RWPE1 (cell line): Measurements from ENCODE around the gene RAB40A.
"Not testable (repeated sequence)": the region's sequence is repeated elsewhere in the genome, so short reads cannot be mapped to it uniquely, and the experiment has no call there.

Source experiments
- CTCF ChIA-PET: fragments of 350-600 bp; sonication (Branson Sonifier 250); formaldehyde crosslinking; extraction: SDS; loops from one replicate; lab custom pipeline; 2021; lab: Yijun Ruan, JAX
- POLR2A ChIA-PET: fragments of 400-600 bp; formaldehyde crosslinking; extraction: SDS; loops from one replicate; lab custom pipeline; 2020; ENCODE audit warnings: antibody characterized with exemption; ENCODE audit not compliant: low non-redundant PET; lab: Yijun Ruan, JAX
- DNase-seq: peaks from one replicate; pipeline ENCODE4 v3.0.0; 2012; ENCODE audit warnings: low spot score
- H3K27ac ChIP-seq: fragments of 450-650 bp; 2 replicates; pipeline ENCODE4 v1.5.1; 2017
- TF ChIP-seq, protein P1 (sequence below): fragments of 450-650 bp; conservative IDR thresholded peaks from 2 replicates; pipeline ENCODE4 v1.5.1; 2017; ENCODE audit warnings: low read depth, mild to moderate bottlenecking

RAB40A gene

DNA sequence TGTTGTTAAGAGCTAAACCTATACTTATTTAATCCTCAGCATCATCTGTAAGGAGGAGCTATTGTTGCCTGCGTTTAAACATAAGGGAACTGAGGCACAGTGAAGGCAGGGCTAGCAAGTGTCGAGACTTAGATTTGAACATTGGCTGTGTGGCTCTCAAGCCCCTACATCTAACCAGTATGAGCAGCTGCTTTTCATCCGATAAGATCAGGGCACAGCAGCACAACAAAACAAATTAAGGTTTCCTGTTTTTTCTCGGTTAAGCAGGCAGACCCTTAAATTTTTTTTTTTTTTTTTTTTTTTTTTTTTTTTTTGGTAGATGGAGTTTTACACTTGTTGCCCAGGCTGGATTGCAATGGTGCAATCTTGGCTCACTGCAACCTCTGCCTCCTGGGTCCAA is 35.6 kb downstream of the RAB40A start:
- POLR2A ChIA-PET: no interaction called here
- DNase-seq: no peak
- H3K27ac ChIP-seq: no peak overlapping the region
- TF ChIP-seq, protein P1, sequence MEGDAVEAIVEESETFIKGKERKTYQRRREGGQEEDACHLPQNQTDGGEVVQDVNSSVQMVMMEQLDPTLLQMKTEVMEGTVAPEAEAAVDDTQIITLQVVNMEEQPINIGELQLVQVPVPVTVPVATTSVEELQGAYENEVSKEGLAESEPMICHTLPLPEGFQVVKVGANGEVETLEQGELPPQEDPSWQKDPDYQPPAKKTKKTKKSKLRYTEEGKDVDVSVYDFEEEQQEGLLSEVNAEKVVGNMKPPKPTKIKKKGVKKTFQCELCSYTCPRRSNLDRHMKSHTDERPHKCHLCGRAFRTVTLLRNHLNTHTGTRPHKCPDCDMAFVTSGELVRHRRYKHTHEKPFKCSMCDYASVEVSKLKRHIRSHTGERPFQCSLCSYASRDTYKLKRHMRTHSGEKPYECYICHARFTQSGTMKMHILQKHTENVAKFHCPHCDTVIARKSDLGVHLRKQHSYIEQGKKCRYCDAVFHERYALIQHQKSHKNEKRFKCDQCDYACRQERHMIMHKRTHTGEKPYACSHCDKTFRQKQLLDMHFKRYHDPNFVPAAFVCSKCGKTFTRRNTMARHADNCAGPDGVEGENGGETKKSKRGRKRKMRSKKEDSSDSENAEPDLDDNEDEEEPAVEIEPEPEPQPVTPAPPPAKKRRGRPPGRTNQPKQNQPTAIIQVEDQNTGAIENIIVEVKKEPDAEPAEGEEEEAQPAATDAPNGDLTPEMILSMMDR: no peak
- CTCF ChIA-PET: interaction anchor here (1.3 kb wide), 1 partner anchor 50 kb away, joined by 5 read pairs; no protein-coding TSS in a partner anchor

DNA sequence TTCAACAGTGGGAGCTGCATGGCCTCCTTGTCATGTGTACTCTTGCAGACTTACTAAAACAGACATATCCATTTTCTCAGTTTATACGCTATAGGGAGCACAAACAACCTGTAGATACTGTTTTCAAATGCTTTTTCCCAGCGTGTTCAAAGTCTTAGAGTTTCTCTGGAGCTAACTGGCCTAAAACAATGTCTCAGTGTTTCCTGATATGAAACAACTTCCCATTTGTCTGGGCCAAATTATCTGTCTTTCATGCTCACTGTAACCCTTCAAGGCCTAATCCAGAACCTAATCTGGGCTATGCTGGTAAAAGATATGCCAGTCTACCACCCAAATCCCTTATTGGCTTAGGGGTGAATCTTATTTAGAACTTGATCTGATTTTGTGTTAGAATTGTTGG is 38.8 kb downstream of the RAB40A start:
- ChIA-PET CTCF (no interaction called here), POLR2A (no interaction called here)
- no peak for DNase-seq
- H3K27ac ChIP-seq: no peak overlapping the region
- TF ChIP-seq, protein P1: no peak

DNA sequence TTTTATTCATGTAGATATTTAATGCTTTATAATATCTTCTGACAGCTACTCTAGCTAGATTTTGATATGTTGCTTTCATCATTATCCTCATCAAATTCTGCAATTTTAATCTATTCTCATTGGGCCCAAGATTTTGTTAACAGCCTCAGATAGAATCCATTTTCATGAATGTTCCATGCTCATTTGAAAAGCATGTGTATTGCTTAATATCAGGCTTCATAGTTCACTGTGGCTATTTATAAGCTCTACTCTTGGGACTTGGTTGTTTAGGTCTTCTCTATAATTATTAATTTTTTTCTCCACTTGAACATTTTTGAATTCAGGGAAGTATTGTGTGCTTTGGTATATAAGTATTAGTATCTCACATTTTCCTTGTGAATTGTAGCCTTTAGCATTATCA is 41.8 kb downstream of the RAB40A start:
- no peak overlapping the region for H3K27ac ChIP-seq
- POLR2A ChIA-PET: no interaction called here
- DNase-seq: no peak
- CTCF ChIA-PET: no interaction called here
- TF ChIP-seq, protein P1: no peak

DNA sequence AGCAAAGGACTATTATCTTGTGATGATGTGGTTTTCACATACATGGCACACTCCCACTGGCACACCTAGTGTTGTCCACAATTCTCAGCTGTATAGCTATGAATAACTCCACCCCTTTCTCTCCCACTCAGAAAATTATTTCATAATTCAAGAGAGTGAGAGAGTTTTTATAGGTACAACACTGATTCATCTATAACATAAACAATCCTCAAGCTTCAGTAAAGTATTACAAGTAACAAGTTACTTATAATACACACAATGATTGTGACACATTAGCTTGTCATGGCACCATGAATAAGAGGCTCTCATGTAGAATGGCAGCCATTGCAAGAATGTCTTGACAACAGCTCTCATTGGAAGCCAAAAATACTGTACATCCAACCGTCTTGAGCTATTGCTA is 43.9 kb downstream of the RAB40A start:
- TF ChIP-seq, protein P1: no peak
- ChIA-PET POLR2A (no interaction called here), CTCF (no interaction called here)
- no peak overlapping the region for H3K27ac ChIP-seq
- DNase-seq: no peak

DNA sequence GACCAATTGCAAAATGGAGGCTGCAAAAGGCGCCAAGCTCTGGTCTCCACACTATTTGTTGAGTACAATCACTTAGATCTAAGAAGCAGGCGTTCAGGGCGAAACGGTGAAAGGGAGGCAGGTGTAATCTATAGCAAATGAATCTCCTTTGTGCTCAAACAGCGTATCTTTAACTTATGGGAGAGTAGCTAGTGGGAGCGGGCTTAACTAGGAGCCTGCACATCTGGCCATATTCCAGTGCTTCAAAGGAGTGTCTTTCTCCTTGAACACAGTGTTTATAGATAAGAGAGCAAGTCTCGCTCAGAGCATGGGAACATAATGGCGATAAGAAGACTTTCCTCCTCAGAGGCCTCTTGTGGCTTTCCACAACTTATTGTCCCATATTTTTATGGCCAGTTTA is 49.3 kb downstream of the RAB40A start:
- CTCF ChIA-PET, POLR2A ChIA-PET, H3K27ac ChIP-seq, DNase-seq: not testable (repeated sequence)

DNA sequence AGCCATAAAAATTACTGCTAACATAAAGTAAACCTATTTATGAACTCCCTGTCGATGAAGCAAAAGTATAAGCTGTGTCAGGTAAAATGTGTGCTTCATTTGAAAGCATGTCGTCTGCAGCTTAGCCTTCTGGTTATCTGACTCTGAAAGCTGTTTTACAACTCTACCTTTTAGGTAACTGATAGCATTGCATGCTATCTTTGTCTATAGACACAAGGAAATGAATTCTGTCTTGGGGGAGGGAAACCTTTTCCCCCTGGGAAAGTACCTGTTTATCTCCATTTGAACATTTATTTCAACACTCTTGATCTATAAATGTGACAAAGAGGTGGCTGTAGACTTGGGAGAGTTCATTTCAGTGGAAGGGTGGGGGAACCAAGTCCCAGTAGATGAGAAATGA is 51.4 kb downstream of the RAB40A start:
- ChIA-PET POLR2A (no interaction called here), CTCF (no interaction called here)
- no peak for DNase-seq
- TF ChIP-seq, protein P1: no peak
- no peak overlapping the region for H3K27ac ChIP-seq

DNA sequence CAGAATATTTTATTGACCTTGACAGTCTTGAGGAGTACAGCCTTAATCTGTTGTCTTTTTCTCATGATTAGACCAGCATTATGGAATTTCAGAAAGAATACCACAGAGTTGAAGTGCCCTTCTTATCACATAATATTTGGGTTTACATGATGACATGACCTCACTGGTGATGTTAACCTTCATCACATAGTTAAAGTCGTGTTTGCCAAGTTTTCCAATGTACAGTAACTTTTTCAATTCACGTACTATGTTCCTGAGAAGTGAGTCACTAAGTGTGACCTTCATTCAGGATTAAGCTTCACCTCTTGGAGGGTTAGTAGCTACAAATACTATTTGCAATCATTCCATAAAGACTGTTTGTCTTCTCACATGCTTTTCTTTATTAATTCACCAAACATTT is 52.1 kb downstream of the RAB40A start:
- TF ChIP-seq, protein P1: no peak
- no peak for DNase-seq
- ChIA-PET CTCF (no interaction called here), POLR2A (no interaction called here)
- H3K27ac ChIP-seq: no peak overlapping the region
